Measurements from ENCODE around the gene GBF1.
A peak's percentile ranks its signal among the peaks of the same experiment; 100 is the strongest.
"Not testable (repeated sequence)": the region's sequence is repeated elsewhere in the genome, so short reads cannot be mapped to it uniquely, and the experiment has no call there.

Gene GBF1, protein sequence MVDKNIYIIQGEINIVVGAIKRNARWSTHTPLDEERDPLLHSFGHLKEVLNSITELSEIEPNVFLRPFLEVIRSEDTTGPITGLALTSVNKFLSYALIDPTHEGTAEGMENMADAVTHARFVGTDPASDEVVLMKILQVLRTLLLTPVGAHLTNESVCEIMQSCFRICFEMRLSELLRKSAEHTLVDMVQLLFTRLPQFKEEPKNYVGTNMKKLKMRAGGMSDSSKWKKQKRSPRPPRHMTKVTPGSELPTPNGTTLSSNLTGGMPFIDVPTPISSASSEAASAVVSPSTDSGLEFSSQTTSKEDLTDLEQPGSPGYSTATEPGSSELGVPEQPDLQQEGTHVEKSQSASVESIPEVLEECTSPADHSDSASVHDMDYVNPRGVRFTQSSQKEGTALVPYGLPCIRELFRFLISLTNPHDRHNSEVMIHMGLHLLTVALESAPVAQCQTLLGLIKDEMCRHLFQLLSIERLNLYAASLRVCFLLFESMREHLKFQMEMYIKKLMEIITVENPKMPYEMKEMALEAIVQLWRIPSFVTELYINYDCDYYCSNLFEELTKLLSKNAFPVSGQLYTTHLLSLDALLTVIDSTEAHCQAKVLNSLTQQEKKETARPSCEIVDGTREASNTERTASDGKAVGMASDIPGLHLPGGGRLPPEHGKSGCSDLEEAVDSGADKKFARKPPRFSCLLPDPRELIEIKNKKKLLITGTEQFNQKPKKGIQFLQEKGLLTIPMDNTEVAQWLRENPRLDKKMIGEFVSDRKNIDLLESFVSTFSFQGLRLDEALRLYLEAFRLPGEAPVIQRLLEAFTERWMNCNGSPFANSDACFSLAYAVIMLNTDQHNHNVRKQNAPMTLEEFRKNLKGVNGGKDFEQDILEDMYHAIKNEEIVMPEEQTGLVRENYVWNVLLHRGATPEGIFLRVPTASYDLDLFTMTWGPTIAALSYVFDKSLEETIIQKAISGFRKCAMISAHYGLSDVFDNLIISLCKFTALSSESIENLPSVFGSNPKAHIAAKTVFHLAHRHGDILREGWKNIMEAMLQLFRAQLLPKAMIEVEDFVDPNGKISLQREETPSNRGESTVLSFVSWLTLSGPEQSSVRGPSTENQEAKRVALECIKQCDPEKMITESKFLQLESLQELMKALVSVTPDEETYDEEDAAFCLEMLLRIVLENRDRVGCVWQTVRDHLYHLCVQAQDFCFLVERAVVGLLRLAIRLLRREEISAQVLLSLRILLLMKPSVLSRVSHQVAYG (N-terminal part only)

GRCh38 chr10:102245082-102245931 lies at the start of gene GBF1:
GBF1 (plus strand) TSS chr10:102245532; CDS start chr10:102258939, 13,407 bp downstream.
- peak; percentile 99 for DNase-seq (ENCODE audit: low read depth, low spot score)

DNA sequence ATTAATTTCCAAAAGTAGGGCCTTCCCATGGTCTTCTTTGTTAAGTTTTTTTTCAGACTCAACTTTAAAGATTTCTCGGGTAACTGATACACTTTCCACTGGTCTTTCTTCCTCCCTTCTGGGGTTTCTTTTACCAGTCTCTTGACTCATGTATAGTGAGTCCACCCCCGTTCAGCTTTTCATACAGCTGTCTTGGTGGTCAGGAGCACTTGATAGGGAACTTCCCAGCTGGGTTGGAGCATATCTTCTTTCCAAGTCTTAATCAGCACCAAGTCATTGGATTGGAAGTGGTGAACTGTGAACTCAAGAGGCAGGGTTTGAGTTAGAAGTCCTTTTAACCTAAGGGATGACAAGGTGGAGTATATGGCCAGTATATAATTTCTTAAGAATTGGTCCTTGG lies 48.4 kb upstream of the GBF1 start:
- DNase-seq (ENCODE audit: low read depth, low spot score): no peak

GRCh38 chr10:102198027-102198426 lies 47.3 kb upstream of the GBF1 start:
- DNase-seq (ENCODE audit: low read depth, low spot score): no peak

DNA sequence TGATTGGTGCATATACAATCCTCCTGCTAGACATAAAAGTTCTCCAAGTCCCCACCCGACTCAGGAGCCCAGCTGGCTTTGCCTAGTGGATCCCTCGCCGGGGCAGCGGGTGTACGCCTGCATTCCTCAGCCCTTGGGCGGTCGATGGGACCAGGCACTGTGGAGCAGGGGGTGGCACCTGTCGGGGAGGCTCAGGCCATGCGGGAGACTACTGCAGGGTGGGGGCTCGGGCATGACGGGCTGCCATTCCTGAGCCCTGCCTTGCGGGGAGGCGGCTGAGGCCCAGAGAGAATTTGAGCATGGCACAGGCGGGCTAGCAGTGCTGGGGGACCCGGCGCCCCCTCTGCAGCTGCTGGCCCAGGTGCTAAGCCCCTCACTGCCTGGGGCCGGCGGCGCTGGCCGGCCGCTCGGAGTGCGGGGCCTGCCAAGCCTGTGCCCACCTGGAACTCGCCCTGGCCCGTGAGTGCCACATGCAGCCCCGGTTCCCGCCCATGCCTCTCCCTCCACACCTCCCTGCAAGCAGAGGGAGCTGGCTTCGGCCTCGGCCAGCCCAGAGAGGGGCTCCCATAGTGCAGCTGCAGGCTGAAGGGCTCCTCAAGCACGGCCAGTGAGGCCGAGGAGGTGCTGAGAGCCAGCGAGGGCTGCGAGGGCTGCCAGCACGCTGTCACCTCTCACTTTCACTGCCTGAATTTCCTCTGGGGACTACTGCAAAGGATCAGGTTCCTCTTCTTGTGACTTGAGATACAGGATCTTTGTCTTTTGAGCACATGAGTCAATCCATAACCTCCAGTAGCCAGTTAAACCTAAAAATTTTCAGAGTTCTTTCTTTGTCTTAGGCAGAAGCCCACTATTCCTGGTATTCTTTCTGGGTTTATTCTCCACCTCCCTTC lies 44.3 kb upstream of the GBF1 start:
- no peak for DNase-seq (ENCODE audit: low read depth, low spot score)

GRCh38 chr10:102202386-102202785 lies 42.9 kb upstream of the GBF1 start:
- DNase-seq (ENCODE audit: low read depth, low spot score): no peak

DNA sequence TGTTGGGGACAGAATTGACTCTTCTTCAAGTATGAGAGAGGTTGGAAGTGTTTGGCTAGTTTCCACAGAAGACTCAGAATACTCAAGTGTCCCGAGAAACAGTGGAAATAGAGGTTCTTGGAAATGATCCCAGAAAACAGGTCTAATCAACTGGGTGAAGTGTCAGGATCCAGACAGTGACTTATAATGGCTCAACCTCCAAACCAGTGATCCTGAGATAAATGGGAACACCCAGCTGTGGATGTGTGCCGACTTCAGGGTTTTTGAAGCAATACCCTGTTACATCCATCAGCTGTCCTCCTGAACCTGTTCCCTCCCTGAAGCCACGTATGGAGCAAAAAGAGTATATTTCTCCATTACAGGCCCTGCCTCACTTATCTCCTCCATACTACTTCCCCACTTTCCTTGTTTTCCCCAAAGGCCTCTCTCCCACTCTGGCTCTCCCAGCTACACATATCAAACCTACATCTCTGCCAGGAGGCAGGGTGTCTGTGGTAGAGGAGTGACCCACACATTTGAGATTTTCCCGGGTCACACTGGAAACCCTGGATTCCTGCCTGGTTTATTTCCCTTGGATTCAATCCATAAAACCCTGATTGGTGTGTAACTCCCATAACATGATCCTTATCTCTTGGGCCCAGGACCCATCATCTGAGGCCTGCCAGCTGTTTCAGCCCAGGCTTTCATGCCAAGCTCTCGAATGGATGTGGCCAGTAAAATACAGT lies 36.9 kb upstream of the GBF1 start:
- DNase-seq (ENCODE audit: low read depth, low spot score): peak; percentile 14

GRCh38 chr10:102211615-102212299 lies 33.6 kb upstream of the GBF1 start:
- DNase-seq (ENCODE audit: low read depth, low spot score): no peak

- not testable (repeated sequence) for DNase-seq (ENCODE audit: low read depth, low spot score)
These were observed 31.7 kb upstream of the GBF1 start for GRCh38 chr10:102213599-102213998.

DNA sequence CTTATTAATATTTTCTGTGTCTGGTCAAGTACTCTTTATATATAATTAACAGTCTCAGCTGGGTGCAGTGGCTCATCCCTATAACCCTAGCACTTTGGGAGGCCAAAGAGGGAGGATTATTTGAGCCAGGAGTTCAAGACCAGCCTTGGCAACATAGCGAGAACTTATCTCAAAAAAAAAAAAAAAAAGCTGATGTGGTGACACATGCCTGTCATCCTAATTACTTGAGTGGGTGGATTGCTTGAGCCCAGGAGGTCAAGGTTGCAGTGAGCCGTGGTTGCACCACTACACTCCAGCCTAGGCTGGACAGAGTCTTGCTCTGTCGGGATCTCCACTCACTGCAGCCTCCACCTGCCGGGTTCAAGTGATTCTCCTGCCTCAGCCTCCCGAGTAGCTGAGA lies 26.0 kb upstream of the GBF1 start:
- DNase-seq (ENCODE audit: low read depth, low spot score): no peak

GRCh38 chr10:102220612-102221011 lies 24.7 kb upstream of the GBF1 start:
- DNase-seq (ENCODE audit: low read depth, low spot score): no peak

- no peak for DNase-seq (ENCODE audit: low read depth, low spot score)
These were observed 22.5 kb upstream of the GBF1 start for GRCh38 chr10:102222797-102223196.

DNA sequence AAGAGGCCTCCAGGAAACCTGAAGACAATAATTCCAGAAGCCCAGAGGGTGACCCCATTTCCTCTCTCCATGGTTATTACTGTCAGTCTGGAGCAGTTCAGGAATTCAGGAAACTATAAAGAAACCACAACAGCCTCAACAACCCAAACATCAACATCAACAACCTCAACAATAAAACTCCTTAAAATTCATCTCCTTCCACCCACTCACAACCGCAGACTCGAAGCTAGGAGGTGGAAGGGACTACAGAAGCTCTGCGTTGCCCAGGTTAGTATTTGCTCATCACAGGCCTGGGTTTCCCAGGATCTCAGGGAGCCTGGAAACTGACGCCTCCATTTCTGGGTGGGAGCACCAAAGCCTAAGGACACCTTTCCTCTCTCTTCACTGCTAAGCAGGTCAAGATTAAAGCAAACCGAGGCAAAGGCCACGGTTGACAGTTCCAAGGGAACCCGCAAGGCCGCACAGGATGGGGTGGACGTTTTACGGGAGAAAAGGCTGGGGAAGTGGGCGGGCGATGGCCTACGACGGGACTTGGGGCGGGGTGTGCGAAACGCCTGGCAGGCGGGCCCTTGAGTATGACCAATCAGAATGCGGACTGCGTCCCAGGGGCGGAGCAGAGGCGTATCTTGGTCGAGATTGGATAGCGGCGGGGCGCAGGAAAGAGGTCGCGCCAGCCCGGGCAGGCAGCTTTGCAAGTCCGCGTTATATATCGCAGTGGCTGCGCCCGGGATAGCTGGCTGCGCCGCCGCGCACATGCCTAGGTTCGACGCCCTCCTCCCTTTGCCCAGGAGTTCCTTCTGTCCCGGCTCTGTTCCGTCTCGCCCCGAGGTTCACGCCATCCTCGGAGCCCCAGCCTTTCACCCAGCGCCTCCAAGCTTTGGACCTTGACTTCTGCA lies 19.4 kb upstream of the GBF1 start, which contains the start of gene ELOVL3:
TSS of gene ELOVL3 (plus strand) at position 654 of the 896 bp plus-strand sequence. CDS start 250 bp downstream, outside the sequence.
- DNase-seq (ENCODE audit: low read depth, low spot score): peak; percentile 96

- no peak for DNase-seq (ENCODE audit: low read depth, low spot score)
These were observed 18.8 kb upstream of the GBF1 start for GRCh38 chr10:102226542-102226870.

GRCh38 chr10:102227050-102227449 lies 18.3 kb upstream of the GBF1 start:
- no peak for DNase-seq (ENCODE audit: low read depth, low spot score)

DNA sequence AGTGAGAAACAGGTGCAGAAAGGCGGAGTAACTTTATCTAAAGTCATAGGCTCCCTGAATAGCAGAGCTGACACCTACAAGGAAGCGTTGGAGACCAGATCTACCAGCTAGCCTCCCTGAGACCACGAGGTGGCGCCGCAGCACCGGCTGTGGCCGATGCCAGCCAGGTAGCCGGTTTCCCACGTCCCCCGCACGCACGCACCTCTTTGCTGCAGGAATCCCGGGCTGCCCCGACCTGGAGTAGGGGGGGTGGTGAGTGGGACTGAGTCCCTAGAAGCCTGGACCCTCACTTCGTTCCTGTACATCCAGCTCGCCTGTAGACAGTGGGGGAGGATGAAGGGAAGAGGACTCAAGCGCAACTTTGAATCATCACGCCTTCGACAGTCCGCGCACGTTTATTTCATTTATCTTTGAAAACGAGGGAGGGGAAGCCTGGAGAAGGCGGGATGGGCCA lies 15.5 kb upstream of the GBF1 start:
- DNase-seq (ENCODE audit: low read depth, low spot score): peak; percentile 93

DNA sequence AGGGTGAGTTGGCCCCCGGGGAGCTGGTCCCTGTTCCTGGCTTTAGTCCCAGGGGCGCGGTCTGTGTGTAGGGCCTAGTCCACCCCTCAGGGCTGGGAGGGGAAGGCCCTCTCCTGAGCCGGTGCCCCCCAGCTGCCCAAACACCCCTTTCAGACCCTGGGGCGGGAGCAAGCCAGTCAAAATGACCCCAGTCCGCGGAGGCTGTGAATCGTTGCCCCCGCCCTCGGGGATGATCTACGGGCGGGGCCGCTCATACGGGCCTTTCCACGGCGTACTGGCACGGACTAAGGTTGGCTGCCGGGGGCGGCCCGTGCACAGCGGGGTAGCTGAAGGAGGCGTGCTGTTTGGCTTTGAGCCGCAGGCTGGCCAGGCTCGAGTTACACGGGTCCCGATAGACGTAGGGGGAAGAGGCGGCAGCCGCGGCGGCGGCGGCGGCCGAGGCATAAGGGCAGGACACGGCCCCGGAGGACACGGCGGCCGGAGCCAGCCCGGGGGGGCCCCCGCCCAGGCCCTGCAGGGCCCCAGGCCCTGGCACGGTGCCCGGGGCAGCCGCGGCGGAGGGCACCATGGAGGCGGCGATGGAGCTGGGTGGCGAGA lies 15.0 kb upstream of the GBF1 start:
- peak; percentile 89 for DNase-seq (ENCODE audit: low read depth, low spot score)

DNA sequence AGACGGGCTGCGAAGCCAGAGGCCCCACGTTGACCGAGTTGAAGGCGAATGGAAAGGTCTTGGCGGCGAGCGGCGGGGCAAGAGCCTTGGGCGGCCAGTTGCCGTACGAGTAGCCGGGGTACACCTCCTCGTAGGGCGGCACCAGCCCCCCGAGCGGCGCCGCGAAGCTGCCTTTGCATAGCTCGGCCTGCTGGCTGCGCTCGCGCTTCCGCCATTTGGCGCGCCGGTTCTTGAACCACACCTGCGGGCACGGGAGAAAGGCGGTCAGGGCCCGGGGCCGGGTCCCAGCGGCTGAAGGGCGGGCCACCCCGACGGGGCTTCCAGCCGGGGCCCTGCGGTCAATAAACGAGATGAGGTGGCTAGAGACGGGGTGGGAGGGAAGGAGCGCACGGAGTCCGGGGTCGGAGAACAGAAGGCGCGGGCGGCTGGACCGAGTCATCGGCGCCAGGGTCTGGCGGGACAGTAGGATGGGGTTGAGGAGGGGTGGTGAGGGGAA lies 14.4 kb upstream of the GBF1 start:
- DNase-seq (ENCODE audit: low read depth, low spot score): peak; percentile 77
